ENCODE results near the gene CCDC89. TPM values are rescaled to one million over a fixed set of nuclear protein-coding genes. Genes with fewer than 3 reads are reported as not detected.
A peak's percentile ranks its signal among the peaks of the same experiment; 100 is the strongest.

The CCDC89 gene
- total and polyA plus RNA-seq, 2 of the 4 experiments (the other 2 are of a cell fraction): 4.0 to 7.9 TPM

DNA sequence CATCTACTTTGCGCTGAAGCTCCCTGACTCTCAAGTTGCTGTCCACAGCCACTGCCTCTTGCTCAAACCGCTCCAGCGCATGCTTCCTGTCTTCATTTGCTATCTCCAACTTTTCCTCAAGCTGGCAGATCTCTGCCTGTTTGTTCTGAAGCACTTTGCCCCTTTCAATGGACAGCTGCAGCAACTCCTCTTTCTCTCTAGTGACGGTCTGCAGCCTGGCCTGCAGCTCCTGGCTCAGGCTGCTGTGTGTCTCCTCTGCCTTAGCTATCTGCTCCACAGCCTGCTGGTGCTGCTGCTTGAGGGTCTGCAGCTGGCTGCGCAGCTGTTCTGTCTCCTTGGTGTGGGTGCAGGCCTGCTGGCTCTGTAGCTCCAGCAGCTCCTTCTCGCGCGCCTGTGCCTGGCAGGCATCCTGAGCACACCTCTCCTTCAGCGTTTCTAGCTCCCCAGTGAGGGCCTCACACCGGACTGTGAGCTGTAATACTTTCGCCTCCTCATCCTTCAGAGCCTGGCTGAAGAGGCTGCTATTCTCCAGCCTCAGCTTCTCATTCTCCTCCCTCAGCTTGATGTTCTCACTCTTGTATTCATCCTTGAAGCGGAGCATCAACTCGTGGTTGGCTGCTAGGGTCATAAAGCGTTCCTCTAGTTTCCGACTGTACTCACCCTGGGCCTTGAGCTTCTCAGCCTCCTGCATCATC is 723 bp downstream of the CCDC89 start:
- Histone ChIP-seq H2AFZ (replicated peaks; ENCODE audit: low read length, poor library complexity) (peak overlapping the region; percentile 71), H2BK15ac (ENCODE audit: low read depth, low read length) (peak overlapping the region; percentile 4; the same call in 1 of the 3 replicates), H2AK9ac (replicated peaks; ENCODE audit: low read depth, low read length, poor library complexity) (peak overlapping the region; percentile 19), H3K14ac (replicated peaks; ENCODE audit: low read depth, low read length) (peak overlapping the region; percentile 56), H2AK5ac (ENCODE audit: low read depth, low read length) (peak overlapping the region; percentile 47), H2BK20ac (ENCODE audit: low read depth, low read length) (no peak overlapping the region), H3K9me1 (ENCODE audit: insufficient read depth, low read length) (no peaks in the 10 kb centered on the region; the same call in 1 of the 2 replicates), H3K4me1 (ENCODE audit: control insufficient read depth, insufficient read depth, low read length) (peaks cover 2% of the 10 kb centered on the region; the same call in 1 of the 2 replicates), H3K4ac (ENCODE audit: low read depth, low read length) (peak overlapping the region; percentile 55), H4K8ac (ENCODE audit: low read depth in 2 of 2, low read length in 2 of 2) (peak overlapping the region; percentile 60 to 61; a peak in 3 of 4 replicates), H3K56ac (ENCODE audit: extremely low read depth, insufficient read depth, low read length) (peak overlapping the region; percentile 58; the same call in 1 of the 2 replicates), H3K9me3 (ENCODE audit: control insufficient read depth, insufficient read depth, low read length) (no peaks in the 10 kb centered on the region), H3K79me1 (ENCODE audit: low read depth in 1 of 2, low read length in 2 of 2) (peaks cover 6 to 14% of the 10 kb centered on the region in 2 experiments), H3K9ac (ENCODE audit: low read depth, low read length) (peak overlapping the region; percentile 71), H4K91ac (ENCODE audit: insufficient read depth, low read depth, low read length) (peak overlapping the region; percentile 59), H3K18ac (ENCODE audit: low read depth, low read length) (peak overlapping the region; percentile 16), H4K5ac (ENCODE audit: low read depth, low read length) (peak overlapping the region; percentile 11; the same call in 1 of the 2 replicates), H4K20me1 (ENCODE audit: insufficient read depth, low read length) (no peaks in the 10 kb centered on the region), H3K23ac (ENCODE audit: low read depth, low read length) (peak overlapping the region; percentile 78), H3K27ac (ENCODE audit: insufficient read depth, low read length) (peak overlapping the region; percentile 74), H2BK120ac (ENCODE audit: low read depth, low read length) (0 out of 2 replicates have a peak overlapping the region, but pooled peaks have one; percentile 18), H3K36me3 (ENCODE audit: control insufficient read depth, insufficient read depth, low read length) (no peaks in the 10 kb centered on the region), H3K4me3 (ENCODE audit: insufficient read depth, low read depth, low read length) (peak overlapping the region; percentile 52), H2BK5ac (ENCODE audit: low read depth, low read length, poor library complexity, severe bottlenecking) (peak overlapping the region; percentile 47), H3K4me2 (ENCODE audit: low read depth, low read length) (peak overlapping the region; percentile 84), H3K27me3 (ENCODE audit: control insufficient read depth, insufficient read depth, low read length) (no peaks in the 10 kb centered on the region)
- WGBS, 2 experiments (ENCODE audit: extremely low coverage in 2 of 2, insufficient read length in 1 of 2): 2% methylated on average over 11 of the region's 15 CpGs; no CpG with 5 or more reads in 1 of the 2 experiments
- ATAC-seq (ENCODE audit: low read depth) (peak; percentile 15), DNase-seq (peak; percentile 68)
- BruUV-seq (replicated peaks): no TSS peak
- ChIA-PET POLR2A (ENCODE audit: unreplicated experiment) (interaction anchor here (0.6 kb wide), 1 partner anchor 384 kb away, joined by 4 read pairs; the partner anchor contains the start of gene PICALM), CTCF (interaction anchor here (0.9 to 1.8 kb wide), 3 partner anchors 10 to 112 kb away, joined by 3 to 7 read pairs (median 3); partner anchors contain the start of gene CREBZF)
- intact Hi-C loops (cut with micrococcal nuclease): loop anchor here (1.0 kb wide), 2 partner anchors 20 to 90 kb away; partner anchors contain the start of gene CREBZF
- dilution Hi-C loops (cut with HindIII; ENCODE audit: low sequenced_read_pairs, unreplicated experiment): no loop called here
- TF ChIP-seq FOS (IDR thresholded peaks at IDR 0.05; ENCODE audit: low read depth, low read length) (no peak), CEBPB (IDR thresholded peaks at IDR 0.05; ENCODE audit: low read depth, low read length) (peak; percentile 48)
- in situ Hi-C loops (cut with MboI; ENCODE audit: low sequenced_read_pairs): loop anchor here (10.0 to 25.0 kb wide), 2 partner anchors 140 to 602 kb away; no protein-coding TSS in a partner anchor

Data from IMR-90 (cell line).